Chondrocyte (in vitro differentiated cells): ENCODE measurements around the gene BRD2. TPM values are rescaled to one million over a fixed set of nuclear protein-coding genes. Genes with fewer than 3 reads are reported as not detected.

Experiments
- DNase-seq: peaks from one replicate; pipeline ENCODE4 v3.0.0; 2021; ENCODE audit warnings: mixed read lengths, low spot score
- H3K27ac Mint-ChIP-seq: one replicate; pipeline ENCODE4 v1.8.0; 2021; ENCODE audit warnings: mild to moderate bottlenecking, moderate library complexity, mixed read lengths; ENCODE audit not compliant: unreplicated experiment
- H3K27me3 Mint-ChIP-seq: 2 replicates; pipeline ENCODE4 v1.8.0; 2021; ENCODE audit warnings: low read depth, mixed read lengths
- H3K36me3 Mint-ChIP-seq: 2 replicates; pipeline ENCODE4 v1.8.0; 2021; ENCODE audit warnings: low read depth, mixed read lengths
- H3K4me1 Mint-ChIP-seq: 2 replicates; pipeline ENCODE4 v1.8.0; 2021; ENCODE audit warnings: low read depth, mild to moderate bottlenecking, mixed read lengths
- H3K4me3 Mint-ChIP-seq: one replicate; pipeline ENCODE4 v1.8.0; 2021; ENCODE audit warnings: mild to moderate bottlenecking, moderate library complexity, mixed read lengths; ENCODE audit not compliant: unreplicated experiment
- H3K9me3 Mint-ChIP-seq: 2 replicates; pipeline ENCODE4 v1.8.0; 2021; ENCODE audit warnings: low read depth, mixed read lengths
- total RNA-seq: library from RNA; stranded (reverse); gene quantifications from 3 replicates; pipeline ENCODE4 v1.2.1, GENCODE V29; 2021
- TF ChIP-seq, protein P1 (sequence below): fragments of 200-600 bp; sonication (generic); IDR thresholded peaks from 2 replicates; pipeline ENCODE4 v1.5.0; 2021; ENCODE audit warnings: antibody characterized with exemption, mild to moderate bottlenecking, moderate library complexity

BRD2 gene
- total RNA-seq, 1 donor from 2014 or later = 150 TPM

DNA sequence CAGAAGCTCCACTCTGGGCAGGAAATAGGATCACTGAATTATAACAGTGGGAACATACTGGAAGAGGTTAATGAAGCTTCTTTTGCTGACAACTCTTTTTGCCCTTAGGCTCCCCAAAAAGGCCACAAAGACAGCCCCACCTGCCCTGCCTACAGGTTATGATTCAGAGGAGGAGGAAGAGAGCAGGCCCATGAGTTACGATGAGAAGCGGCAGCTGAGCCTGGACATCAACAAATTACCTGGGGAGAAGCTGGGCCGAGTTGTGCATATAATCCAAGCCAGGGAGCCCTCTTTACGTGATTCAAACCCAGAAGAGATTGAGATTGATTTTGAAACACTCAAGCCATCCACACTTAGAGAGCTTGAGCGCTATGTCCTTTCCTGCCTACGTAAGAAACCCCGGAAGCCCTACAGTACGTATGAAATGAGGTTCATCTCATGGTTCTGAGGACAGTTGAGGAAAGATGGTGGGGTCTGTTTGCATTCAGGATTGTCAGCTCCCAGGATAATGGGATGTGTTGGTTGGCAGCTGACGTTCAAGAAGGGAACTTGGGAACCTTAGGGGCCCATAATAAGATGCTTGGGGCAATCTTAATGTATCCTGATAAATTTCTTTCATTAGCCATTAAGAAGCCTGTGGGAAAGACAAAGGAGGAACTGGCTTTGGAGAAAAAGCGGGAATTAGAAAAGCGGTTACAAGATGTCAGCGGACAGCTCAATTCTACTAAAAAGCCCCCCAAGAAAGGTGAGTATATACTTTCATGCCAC is 11.5 kb downstream of the BRD2 start:
- DNase-seq = no peak
- Mint-ChIP-seq H3K9me3 (no peaks in the 10 kb centered on the region), H3K4me1 (peaks cover 55% of the 10 kb centered on the region), H3K27ac (peak overlapping the region; percentile 9), H3K36me3 (peaks cover 67% of the 10 kb centered on the region), H3K4me3 (no peak overlapping the region), H3K27me3 (no peaks in the 10 kb centered on the region)
- TF ChIP-seq, protein P1, sequence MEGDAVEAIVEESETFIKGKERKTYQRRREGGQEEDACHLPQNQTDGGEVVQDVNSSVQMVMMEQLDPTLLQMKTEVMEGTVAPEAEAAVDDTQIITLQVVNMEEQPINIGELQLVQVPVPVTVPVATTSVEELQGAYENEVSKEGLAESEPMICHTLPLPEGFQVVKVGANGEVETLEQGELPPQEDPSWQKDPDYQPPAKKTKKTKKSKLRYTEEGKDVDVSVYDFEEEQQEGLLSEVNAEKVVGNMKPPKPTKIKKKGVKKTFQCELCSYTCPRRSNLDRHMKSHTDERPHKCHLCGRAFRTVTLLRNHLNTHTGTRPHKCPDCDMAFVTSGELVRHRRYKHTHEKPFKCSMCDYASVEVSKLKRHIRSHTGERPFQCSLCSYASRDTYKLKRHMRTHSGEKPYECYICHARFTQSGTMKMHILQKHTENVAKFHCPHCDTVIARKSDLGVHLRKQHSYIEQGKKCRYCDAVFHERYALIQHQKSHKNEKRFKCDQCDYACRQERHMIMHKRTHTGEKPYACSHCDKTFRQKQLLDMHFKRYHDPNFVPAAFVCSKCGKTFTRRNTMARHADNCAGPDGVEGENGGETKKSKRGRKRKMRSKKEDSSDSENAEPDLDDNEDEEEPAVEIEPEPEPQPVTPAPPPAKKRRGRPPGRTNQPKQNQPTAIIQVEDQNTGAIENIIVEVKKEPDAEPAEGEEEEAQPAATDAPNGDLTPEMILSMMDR = no peak

DNA sequence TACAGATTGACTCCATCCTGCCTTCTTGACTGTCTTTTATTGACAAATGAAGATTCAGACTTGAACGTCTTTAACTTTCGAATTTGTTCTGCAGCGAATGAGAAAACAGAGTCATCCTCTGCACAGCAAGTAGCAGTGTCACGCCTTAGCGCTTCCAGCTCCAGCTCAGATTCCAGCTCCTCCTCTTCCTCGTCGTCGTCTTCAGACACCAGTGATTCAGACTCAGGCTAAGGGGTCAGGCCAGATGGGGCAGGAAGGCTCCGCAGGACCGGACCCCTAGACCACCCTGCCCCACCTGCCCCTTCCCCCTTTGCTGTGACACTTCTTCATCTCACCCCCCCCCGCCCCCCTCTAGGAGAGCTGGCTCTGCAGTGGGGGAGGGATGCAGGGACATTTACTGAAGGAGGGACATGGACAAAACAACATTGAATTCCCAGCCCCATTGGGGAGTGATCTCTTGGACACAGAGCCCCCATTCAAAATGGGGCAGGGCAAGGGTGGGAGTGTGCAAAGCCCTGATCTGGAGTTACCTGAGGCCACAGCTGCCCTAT is 12.2 kb downstream of the BRD2 start:
- DNase-seq = no peak
- peak overlapping the region; percentile 32 for H3K27ac Mint-ChIP-seq
- TF ChIP-seq, protein P1 = no peak
- H3K36me3 Mint-ChIP-seq = peaks cover 61% of the 10 kb centered on the region
- H3K9me3 Mint-ChIP-seq = no peaks in the 10 kb centered on the region
- peaks cover 48% of the 10 kb centered on the region for H3K4me1 Mint-ChIP-seq
- no peak overlapping the region for H3K4me3 Mint-ChIP-seq
- no peaks in the 10 kb centered on the region for H3K27me3 Mint-ChIP-seq

DNA sequence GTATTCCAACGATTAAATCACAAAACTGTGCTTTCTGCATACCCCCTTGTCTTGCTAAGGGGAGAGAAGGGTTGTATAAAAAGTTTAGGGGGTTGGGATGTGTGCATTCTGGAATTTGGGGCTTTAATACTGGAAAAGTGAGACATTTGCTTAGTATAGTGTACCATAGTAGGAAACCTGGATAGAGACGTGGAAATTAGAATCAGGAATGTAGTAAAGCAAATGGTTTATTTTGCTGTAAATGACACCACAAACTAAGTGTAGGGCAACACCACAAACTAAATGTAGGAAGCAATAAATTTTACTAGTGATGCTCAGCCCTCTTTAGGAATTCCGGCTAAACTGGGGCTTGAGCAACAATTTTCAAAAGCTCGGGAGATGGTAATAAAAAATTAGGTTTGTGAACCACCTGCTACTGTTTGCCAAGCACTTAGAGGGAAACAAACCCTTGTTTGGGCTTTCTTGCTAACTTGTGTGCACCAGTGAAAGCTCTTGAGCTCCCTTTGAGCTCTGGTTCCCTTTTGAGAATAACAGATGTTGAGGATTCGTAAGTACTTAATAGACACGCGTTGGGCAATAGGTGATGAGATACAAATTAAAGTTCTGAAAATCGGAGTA is 13.8 kb downstream of the BRD2 start:
- no peak overlapping the region for H3K4me3 Mint-ChIP-seq
- H3K9me3 Mint-ChIP-seq = no peaks in the 10 kb centered on the region
- DNase-seq = no peak
- H3K4me1 Mint-ChIP-seq = peaks cover 32% of the 10 kb centered on the region
- H3K27me3 Mint-ChIP-seq = no peaks in the 10 kb centered on the region
- H3K27ac Mint-ChIP-seq = peak overlapping the region; percentile 68
- H3K36me3 Mint-ChIP-seq = peaks cover 45% of the 10 kb centered on the region
- TF ChIP-seq, protein P1 = no peak

DNA sequence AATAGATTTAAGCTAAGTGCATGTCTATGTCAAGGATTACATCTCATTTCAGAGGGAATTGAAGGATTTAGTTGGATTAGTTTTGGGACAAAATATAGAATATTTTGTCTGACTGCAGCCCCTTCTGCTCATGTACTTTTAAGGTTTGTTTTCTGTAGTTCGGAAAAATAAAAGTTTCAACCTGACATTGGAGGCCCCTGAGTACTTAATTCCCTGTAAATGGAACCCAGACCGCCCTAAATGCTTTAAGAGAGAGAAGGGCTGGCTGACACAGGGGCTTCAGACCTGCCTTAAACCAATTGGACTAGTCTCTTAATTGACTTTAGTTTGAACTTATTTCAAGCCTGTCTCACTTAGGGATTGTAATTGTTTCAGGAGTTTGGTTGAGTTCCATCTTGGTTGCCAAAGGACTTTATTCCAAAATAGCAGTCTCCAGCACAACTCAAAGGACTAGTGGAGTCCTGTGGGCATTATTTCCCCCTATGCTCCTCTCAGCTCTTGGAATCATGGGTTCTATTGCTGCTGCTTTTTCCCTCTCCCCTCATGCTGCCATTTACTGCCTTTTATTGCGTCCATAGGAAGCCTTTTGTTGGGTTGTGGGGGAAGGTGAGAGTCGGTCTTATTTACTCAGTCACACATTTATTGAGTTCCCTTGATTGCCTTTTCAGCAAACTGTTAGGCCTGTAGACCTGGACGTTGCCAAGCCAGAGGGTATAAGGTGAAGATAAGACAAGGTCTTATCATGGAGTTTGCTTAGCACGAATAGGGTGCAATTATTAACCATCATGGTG is 14.5 kb downstream of the BRD2 start:
- DNase-seq = no peak
- Mint-ChIP-seq H3K36me3 (peaks cover 38% of the 10 kb centered on the region), H3K4me1 (peaks cover 25% of the 10 kb centered on the region), H3K4me3 (no peak overlapping the region), H3K9me3 (no peaks in the 10 kb centered on the region), H3K27me3 (no peaks in the 10 kb centered on the region), H3K27ac (peak overlapping the region; percentile 3)
- TF ChIP-seq, protein P1 = no peak

DNA sequence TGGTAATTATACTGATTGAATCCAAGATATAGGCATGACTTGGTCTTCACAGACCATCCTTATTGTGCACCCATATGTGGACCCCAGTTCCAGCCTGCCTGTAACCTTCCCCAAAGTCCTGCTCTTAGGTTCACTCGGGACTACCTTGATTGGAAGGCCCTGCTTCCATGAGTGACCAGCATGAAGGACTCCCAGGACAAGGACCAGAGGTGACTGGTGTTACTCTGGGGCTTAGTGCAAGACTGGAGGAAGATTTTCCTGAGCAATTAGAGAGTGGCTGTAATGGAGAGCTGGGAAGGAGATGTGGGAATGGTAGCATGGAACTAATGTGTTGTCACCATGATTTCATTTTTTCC is 15.1 kb downstream of the BRD2 start:
- Mint-ChIP-seq H3K4me3 (no peak overlapping the region), H3K36me3 (peaks cover 32% of the 10 kb centered on the region), H3K27ac (peak overlapping the region; percentile 76), H3K27me3 (no peaks in the 10 kb centered on the region), H3K4me1 (peaks cover 19% of the 10 kb centered on the region), H3K9me3 (no peaks in the 10 kb centered on the region)
- TF ChIP-seq, protein P1 = no peak
- no peak for DNase-seq
